ENCODE data around the gene TLCD1. TPM values are rescaled to one million over a fixed set of nuclear protein-coding genes. Genes with fewer than 3 reads are reported as not detected.
A peak's percentile ranks its signal among the peaks of the same experiment; 100 is the strongest.
"Not testable (repeated sequence)": the region's sequence is repeated elsewhere in the genome, so short reads cannot be mapped to it uniquely, and the experiment has no call there.

TLCD1 gene
- total RNA-seq, 1 donor from 2014 or later: 8.2 TPM

DNA sequence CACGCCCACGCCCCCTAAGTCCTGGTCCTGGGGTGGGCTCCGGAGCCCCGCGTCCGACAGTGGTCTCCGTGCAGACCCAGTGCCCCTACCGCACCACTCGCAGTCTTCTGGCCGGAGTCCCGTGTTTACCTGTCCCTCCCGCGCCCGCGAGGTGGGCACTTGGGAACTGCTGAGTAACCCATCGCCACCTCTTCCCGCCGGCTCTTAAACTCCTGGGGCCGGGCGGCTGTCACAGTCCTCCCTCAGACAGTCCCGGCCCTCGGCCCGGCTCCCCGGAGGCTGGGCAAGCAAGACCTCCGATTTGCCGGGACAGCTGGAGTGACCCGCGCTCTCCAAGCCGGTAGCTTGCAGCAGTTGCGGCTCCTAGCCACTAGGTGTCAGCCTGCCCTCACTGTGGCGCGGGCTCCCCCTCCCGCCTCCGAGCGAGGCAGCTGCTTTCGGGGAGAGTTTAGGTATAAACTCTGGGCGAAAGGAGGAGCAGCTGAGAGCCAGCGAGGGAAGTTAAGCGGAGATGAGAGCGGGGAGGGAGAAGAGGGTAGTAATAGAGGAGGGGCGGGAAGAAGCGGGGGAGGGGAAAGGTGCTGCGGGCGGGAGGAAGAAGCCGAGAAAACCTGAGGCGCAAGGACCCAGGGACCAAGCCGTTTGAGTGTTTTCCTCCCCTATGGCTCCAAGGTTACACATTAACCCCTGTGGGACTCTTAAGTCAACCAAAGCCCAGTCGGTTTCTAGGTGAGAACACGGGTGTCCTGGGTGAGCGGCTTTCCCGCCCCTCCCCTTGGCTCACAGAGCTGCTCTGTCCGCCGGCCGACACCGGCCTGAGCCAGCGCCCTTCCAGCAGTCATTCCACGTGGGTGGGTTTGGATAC, 826 bp upstream of the TLCD1 start:
- H3K36me3 Mint-ChIP-seq (ENCODE audit: unreplicated experiment): peaks cover 8% of the 10 kb centered on the region
- peaks cover 14% of the 10 kb centered on the region for H3K4me1 Mint-ChIP-seq (ENCODE audit: low read depth, unreplicated experiment)
- peak overlapping the region; percentile 92 for H3K4me3 Mint-ChIP-seq (ENCODE audit: unreplicated experiment)
- H3K27me3 Mint-ChIP-seq (ENCODE audit: unreplicated experiment): peaks cover 19% of the 10 kb centered on the region
- H3K27ac Mint-ChIP-seq (ENCODE audit: unreplicated experiment): peak overlapping the region; percentile 17
- peak; percentile 97 for DNase-seq
- H3K9me3 Mint-ChIP-seq (ENCODE audit: unreplicated experiment): peaks cover 19% of the 10 kb centered on the region
- TF ChIP-seq, protein P1, sequence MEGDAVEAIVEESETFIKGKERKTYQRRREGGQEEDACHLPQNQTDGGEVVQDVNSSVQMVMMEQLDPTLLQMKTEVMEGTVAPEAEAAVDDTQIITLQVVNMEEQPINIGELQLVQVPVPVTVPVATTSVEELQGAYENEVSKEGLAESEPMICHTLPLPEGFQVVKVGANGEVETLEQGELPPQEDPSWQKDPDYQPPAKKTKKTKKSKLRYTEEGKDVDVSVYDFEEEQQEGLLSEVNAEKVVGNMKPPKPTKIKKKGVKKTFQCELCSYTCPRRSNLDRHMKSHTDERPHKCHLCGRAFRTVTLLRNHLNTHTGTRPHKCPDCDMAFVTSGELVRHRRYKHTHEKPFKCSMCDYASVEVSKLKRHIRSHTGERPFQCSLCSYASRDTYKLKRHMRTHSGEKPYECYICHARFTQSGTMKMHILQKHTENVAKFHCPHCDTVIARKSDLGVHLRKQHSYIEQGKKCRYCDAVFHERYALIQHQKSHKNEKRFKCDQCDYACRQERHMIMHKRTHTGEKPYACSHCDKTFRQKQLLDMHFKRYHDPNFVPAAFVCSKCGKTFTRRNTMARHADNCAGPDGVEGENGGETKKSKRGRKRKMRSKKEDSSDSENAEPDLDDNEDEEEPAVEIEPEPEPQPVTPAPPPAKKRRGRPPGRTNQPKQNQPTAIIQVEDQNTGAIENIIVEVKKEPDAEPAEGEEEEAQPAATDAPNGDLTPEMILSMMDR (IDR thresholded peaks at IDR 0.05; ENCODE audit: partially characterized antibody, unreplicated experiment): peak; percentile 97

DNA sequence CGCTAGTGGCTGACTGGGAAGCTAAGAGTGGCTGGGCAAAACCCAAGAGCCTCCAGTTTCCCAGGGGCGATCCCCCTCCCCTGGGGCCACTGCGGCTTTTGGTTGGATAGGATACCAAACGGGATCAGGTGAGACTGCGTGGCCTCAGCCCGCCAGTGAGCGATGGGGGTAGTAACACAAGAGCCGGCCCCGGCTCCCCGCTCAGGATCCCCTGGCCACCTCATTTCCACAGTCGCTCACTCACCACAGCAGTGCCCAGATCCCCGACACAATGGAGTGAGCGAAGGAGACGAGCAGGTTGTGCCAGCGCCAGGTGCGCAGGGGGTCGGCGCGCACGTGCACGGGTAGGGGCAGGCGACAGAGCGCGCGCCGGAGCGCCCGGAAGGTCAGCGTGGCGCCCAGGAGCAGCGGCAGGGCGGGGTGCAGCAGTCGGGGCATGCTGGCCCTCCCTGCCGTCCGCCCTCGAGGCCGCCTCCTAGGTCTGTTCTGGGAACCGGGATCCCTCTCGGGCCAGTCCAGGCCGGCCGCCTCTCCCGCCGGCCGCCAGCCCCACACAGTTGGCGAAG, 290 bp downstream of the TLCD1 start:
- DNase-seq: peak; percentile 58
- peak overlapping the region; percentile 91 for H3K27ac Mint-ChIP-seq (ENCODE audit: unreplicated experiment)

DNA sequence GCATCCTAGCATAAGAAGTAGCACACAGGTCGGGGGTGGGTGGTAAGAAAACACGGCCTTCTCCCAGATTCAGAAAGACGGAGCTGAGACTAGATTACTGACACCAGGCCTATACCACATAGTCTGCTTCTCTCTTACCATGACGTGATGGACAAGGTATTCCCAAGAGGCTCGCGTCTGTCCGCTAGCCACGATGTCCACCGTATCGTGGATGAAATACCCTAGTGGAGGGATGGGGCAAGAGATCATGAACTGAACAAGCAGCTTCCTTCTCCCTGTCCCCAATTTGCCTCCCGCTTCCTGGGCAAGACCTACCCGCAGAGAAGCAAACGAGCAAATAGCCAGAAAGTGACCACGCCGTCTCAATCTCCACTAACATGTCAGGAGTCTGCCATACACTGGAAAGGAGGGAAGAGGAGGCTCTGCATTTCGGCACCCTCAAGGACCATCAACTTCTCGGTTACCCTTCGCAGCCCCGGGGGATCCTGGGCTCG, 820 bp downstream of the TLCD1 start:
- no peak for DNase-seq
- TF ChIP-seq, protein P1 (IDR thresholded peaks at IDR 0.05; ENCODE audit: partially characterized antibody, unreplicated experiment): no peak
- peaks cover 24% of the 10 kb centered on the region for H3K9me3 Mint-ChIP-seq (ENCODE audit: unreplicated experiment)
- peaks cover 8% of the 10 kb centered on the region for H3K36me3 Mint-ChIP-seq (ENCODE audit: unreplicated experiment)
- H3K27ac Mint-ChIP-seq (ENCODE audit: unreplicated experiment): peak overlapping the region; percentile 91
- peaks cover 23% of the 10 kb centered on the region for H3K27me3 Mint-ChIP-seq (ENCODE audit: unreplicated experiment)
- peaks cover 22% of the 10 kb centered on the region for H3K4me1 Mint-ChIP-seq (ENCODE audit: low read depth, unreplicated experiment)
- peak overlapping the region; percentile 94 for H3K4me3 Mint-ChIP-seq (ENCODE audit: unreplicated experiment)

More for the DNA sequence above, 290 bp downstream of the TLCD1 start:
- Mint-ChIP-seq H3K4me1 (ENCODE audit: low read depth, unreplicated experiment) (peaks cover 18% of the 10 kb centered on the region), H3K4me3 (ENCODE audit: unreplicated experiment) (peak overlapping the region; percentile 94), H3K27me3 (ENCODE audit: unreplicated experiment) (peaks cover 19% of the 10 kb centered on the region), H3K9me3 (ENCODE audit: unreplicated experiment) (peaks cover 20% of the 10 kb centered on the region), H3K36me3 (ENCODE audit: unreplicated experiment) (peaks cover 8% of the 10 kb centered on the region)
- TF ChIP-seq, protein P1 (IDR thresholded peaks at IDR 0.05; ENCODE audit: partially characterized antibody, unreplicated experiment): no peak

DNA sequence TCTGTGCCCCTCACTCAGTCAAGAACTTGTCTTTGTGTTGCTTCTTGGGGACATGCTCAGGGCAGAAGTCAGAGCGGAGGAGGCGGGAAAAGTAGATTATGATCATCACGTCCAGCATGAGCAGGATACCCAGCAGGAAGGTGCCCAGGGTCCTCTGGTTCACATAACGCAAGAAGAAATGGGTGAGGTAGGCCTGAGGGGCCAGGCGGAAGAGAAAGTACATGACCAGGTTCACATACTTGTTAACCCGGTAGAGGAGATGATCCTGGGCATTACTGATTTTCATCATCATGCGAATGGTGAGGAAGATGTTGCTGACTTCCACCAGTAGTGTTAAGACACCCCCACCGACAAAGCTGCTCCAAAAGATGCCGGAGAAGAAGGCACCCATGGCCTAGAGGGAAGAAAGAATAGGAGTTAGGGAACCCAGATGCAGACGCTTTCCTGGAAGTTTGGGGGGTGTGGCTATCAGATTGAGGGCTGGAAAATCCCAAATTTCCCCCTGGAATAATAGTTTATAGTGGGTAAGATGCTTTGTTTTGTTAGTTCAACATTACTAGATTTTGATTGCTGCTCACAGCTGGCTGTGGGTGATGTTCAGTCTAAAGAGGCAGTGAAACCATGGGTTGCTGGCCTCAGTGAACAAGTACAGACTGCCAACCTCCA, 1.4 kb downstream of the TLCD1 start:
- TF ChIP-seq, protein P1 (IDR thresholded peaks at IDR 0.05; ENCODE audit: partially characterized antibody, unreplicated experiment): no peak
- Mint-ChIP-seq H3K36me3 (ENCODE audit: unreplicated experiment) (peaks cover 8% of the 10 kb centered on the region), H3K4me1 (ENCODE audit: low read depth, unreplicated experiment) (peaks cover 22% of the 10 kb centered on the region), H3K9me3 (ENCODE audit: unreplicated experiment) (peaks cover 22% of the 10 kb centered on the region), H3K4me3 (ENCODE audit: unreplicated experiment) (peak overlapping the region; percentile 94), H3K27ac (ENCODE audit: unreplicated experiment) (peak overlapping the region; percentile 91), H3K27me3 (ENCODE audit: unreplicated experiment) (peaks cover 26% of the 10 kb centered on the region)
- DNase-seq: no peak

DNA sequence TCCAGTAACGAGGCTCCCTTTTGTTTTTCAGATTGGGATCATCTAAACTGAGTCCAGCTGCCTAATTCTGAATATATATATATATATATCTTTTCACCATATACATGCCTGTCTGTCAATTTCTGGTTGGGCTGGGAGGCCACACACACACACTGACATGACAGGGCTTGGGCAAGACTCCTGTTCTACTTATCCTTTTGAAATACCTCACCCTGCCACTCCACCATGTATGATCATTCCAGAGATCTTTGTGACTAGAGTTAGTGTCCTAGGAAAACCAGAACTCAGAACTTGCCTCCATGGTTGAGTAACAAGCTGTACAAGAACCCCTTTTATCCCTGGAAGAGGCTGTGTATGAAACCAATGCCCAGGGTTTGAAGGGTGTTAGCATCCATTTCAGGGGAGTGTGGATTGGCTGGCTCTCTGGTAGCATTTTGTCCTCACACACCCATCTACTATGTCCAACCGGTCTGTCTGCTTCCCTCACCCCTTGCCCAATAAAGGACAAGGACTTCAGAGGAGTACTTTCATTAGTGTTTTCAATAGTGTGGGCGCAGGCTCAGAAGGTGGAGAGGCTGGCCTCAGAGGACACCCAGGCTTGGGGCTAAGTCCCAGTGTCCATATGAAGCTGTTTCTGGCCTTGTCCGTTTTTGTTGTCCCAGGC, 2.1 kb downstream of the TLCD1 start:
- peaks cover 24% of the 10 kb centered on the region for H3K9me3 Mint-ChIP-seq (ENCODE audit: unreplicated experiment)
- peak overlapping the region; percentile 91 for H3K27ac Mint-ChIP-seq (ENCODE audit: unreplicated experiment)
- H3K27me3 Mint-ChIP-seq (ENCODE audit: unreplicated experiment): peaks cover 29% of the 10 kb centered on the region
- H3K36me3 Mint-ChIP-seq (ENCODE audit: unreplicated experiment); DNase-seq: not testable (repeated sequence)
- peaks cover 24% of the 10 kb centered on the region for H3K4me1 Mint-ChIP-seq (ENCODE audit: low read depth, unreplicated experiment)
- peak overlapping the region; percentile 94 for H3K4me3 Mint-ChIP-seq (ENCODE audit: unreplicated experiment)

Data from glutamatergic neuron (in vitro differentiated cells).